NCI-H1694 (cell line): ENCODE results near the gene BRIX1.
"Not testable (repeated sequence)": the region's sequence is repeated elsewhere in the genome, so short reads cannot be mapped to it uniquely, and the experiment has no call there.

Source experiments
- DNase-seq: peaks from one replicate; lab custom pipeline; 2025; lab: John Stamatoyannopoulos, UW

BRIX1 gene

DNA sequence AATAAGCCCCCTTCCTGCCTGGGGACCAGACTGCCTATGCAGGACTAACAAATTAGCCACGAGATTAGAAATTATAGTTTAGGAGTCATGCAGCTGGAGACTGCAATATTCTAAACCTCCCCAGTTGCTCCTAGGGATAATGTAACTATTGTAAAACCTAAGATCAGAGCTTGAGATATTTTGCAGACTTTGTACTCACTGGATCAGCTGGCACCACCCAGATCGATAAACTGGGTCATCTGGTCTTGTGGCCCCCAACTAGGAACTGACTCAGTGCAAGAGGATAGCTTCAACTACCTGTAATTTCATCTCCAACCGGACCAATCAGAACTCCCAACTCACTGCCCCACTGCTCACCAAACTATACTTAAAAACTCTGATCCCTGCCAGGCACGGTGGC, 52.0 kb downstream of the BRIX1 start:
- DNase-seq = no peak

DNA sequence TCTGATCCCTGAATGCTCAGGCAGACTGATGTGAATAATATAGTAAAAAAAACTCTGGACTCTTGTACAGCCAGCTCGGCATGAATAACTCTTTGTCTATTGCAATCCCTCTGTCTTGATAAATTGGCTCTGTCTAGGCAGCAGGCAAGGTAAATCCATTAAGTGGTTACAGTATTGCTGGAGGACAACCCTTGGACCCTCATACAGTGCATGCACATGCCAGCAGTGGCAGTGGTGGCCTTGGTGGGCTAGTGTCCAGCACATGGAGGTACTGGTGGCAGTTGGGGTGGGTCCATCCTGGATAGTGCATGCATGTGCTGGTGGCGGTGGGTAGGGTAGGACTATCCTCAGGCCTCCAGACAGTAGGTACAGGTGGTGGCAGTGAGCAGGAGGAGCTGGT, 52.7 kb downstream of the BRIX1 start:
- no peak for DNase-seq

DNA sequence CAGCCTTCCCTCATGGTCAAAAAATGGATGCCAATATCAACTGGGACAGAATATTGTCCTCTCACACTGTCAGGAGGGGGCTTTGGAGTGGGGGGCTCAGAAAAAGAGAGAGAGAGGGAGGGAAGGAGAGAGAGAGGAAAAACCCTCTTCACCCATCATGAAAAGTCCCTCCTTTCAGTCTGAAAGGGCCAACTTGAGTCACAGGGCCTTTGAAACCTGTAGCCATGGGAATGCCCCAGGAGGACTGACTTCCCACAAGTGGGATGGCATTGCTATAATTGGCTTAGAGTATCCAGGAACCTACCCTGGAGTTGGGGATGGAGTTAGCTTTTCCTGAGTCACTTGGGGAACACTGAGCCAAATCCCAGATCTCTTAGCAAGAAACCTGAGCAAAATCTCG, 55.0 kb downstream of the BRIX1 start:
- DNase-seq = no peak

DNA sequence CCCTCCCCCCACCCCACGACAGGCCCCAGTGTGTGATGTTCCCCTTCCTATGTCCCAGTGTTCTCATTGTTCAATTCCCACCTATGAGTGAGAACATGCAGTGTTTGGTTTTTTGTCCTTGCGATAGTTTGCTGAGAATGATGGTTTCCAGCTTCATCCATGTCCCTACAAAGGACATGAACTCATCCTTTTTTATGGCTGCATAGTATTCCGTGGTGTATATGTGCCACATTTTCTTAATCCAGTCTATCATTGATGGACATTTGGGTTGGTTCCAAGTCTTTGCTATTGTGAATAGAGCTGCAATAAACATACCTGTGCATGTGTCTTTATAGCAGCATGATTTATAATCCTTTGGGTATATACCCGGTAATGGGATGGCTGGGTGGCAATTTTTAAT, 56.1 kb downstream of the BRIX1 start:
- not testable (repeated sequence) for DNase-seq
